Peyer's patch (tissue), 4 donors: ENCODE measurements around the gene CCNQ.

ENCODE experiments used
- CTCF ChIP-seq, 6 experiments: fragments of 450-650 bp in 4 of 6; fragments of 200-600 bp in 2 of 6; sonication (generic) in 1 of 6; IDR thresholded peaks; one replicate each; pipeline ENCODE4 v1.5.1; 2017 to 2019; ENCODE audit warnings: antibody characterized with exemption in 6 of 6, mild to moderate bottlenecking in 3 of 6, moderate library complexity in 1 of 6
- POLR2A ChIP-seq, 2 donors: fragments of 450-650 bp; IDR thresholded peaks; one replicate each; pipeline ENCODE4 v1.5.1; 2017; ENCODE audit warnings: antibody characterized with exemption in 2 of 2, mild to moderate bottlenecking in 2 of 2, moderate library complexity in 2 of 2

GRCh38 chrX:153608376-153608775, 9.4 kb upstream of the CCNQ start:
- TF ChIP-seq POLR2A (IDR thresholded peaks at IDR 0.05) = no peak
- no peak for TF ChIP-seq CTCF (IDR thresholded peaks at IDR 0.05)
